Activated T-cell treated with anti-CD3 and anti-CD28 coated beads for 1 hour (primary cell): ENCODE results near the gene DOLK.

Experiments
- DNase-seq: peaks from one replicate; pipeline ENCODE4 v3.0.0-alpha.2; 2020; ENCODE audit warnings: low read depth

Gene DOLK

GRCh38 chr9:128906741-128907140 lies 40.7 kb downstream of the DOLK start:
- DNase-seq = no peak

DNA sequence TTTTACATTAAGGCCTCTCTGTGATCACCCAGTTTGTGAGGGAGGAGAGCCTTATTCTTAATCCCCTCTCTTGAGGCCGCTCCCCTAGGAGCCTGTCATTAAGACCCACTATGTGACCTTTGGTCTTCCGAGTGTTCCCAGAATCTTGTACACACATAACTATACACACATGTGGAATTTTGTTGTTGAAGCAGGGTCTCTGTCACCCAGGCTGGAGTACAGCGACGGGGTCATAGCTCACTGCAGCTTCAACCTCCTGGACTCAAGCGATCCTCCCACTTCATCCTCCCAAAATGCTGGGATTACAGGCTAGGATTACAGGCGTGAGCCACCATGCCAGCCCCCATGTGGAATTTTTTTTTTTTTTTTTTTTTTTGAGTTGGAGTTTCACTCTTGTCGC lies 41.4 kb downstream of the DOLK start:
- DNase-seq = no peak

DNA sequence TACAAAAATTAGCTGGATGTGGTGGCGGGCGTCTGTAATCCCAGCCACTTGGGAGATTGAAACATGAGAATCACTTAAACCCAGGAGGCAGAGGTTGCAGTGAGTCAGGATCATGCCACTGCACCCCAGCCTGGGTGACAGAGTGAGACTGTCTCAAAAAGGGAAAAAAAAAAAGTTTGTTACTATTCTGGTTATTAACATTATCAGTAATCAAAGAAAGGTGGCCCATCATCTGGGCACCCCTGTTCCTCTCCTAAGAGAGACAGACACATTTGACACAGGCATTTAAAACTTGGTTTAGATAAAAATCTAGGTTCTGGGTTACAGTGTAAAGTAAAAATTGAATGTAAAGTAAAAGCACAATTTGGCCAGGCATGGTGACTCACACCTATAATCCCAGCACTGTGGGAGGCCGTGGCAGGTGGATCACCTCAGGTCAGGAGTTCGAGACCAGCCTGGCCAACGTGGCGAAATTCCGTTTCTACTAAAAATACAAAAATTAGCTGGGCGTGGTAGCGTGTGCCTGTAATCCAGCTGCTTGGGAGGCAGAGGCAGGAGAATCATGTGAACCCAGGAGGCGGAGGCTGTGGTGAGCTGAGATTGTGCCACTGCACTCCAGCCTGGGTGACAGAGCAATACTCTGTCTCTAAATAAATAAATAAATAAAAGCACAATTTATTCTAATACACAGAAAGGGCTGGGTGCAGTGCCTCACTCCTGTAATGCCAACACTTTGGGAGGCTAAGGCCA lies 43.4 kb downstream of the DOLK start:
- no peak for DNase-seq

GRCh38 chr9:128903079-128903461 lies 44.3 kb downstream of the DOLK start:
- no peak for DNase-seq

DNA sequence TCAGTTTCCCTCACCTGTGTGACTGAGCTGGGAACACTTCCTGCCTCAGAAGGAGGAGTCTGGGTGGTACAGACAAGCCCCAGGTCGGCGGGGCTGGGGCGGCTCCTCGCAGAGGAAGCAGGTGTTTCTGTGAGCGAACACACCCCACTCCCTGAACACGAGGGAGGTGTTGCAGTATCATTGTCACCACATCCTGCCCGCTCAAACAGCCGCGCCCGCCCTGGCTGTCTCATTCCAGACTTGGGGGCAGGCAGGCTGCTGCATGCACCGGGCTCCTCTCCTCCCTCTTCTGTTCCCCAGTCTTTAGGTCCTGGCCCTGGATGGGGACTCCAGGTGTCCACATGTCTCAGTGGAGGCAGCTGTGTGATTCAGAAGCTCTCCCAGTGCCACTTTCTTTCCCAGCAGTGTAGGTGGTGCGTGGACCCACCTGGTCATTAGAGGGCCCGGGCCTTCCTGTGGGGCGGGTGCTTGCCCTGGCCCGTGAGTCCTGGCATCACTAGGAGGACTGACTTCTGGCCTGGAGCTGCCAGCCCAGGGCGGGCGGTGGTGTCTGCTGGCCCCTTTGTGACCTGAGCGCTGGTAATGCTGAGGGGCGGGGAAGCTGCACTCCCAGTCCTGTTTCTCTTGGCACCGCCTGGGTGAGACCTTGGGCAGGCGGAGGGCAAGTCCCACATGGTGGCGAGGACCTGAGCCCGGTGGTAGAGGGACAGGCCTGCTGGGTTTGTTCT lies 44.9 kb downstream of the DOLK start:
- DNase-seq = peak; percentile 84

DNA sequence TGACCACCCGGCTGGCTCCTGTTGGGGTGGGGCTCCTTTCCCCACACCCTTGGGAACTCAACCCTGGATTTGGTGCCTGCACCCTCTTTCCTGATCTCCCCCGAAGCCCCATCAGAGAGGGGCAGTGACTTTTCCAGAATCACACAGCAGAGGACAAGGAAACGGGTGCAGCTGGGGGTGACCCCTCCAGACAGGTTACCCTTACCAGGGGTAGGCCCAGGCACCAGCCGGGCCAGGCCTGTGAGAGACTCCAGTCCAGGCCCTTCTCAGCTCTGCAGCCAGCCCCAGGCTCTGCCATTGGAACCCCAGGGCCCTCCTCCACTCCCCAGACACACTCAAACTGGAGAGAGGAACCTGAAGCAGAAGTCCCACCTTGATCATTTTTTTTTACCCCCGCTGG lies 45.6 kb downstream of the DOLK start:
- no peak for DNase-seq

GRCh38 chr9:128901379-128901778 lies 46.0 kb downstream of the DOLK start:
- no peak for DNase-seq

- DNase-seq = no peak
Observed at GRCh38 chr9:128899566-128900322, 47.7 kb downstream of the DOLK start.

DNA sequence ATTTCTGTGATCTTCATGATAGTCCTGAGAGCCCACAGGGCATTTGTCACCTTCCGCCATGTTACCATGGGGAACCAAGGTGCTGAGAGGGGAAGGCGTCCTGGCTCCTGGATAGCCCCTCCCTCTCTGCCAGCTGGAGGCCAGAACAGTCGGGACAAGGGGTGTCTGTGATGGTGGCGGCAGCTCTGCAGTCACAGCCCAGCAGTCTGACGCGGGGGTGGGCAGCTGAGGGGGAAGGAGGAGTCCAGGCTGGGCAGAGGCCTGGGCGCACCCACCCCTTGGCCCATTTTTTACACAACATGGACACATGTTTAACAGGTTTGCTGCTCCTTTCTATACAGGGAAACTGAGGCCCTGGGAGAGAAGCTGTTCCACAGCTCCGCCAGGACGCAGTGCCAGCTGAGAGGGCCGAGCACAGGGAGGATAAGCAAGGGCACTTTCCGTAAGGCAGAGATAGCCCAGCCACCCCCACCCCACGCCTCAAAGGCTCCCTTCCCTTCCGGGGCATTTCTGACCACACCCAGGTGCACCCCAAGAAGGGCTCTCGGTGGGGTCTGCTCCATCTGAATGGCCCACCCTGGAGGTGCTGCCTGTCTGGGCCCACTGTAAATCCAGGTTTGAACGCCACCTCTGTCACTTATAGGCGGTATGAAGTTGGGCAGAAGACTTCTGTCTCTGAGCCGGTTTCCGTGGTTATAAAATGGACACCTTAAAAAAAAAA lies 48.4 kb downstream of the DOLK start:
- no peak for DNase-seq

GRCh38 chr9:128898382-128898781 lies 49.0 kb downstream of the DOLK start:
- DNase-seq = no peak

DNA sequence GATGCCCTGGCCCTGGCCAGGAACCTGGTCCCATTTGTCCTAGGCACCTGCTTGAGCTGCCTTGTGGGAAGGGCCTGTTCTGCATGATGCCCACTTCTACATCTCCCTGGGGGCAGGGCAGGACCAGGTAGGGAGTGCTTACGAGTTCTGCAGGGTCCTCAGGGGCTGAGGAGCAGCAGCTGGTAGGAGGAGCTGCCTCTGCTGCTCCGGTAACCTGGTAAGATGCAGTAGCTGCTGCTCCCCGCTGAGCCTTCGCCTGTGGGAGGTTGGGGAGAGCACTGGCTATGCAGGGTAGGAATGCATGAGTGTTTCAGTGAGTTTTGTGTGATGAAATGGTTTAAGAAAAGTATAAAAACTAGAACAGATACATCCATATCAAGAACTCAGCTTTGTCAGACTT lies 51.8 kb downstream of the DOLK start:
- no peak for DNase-seq
